GM12865 (cell line): Measurements from ENCODE around the gene HPCAL1.
A peak's percentile ranks its signal among the peaks of the same experiment; 100 is the strongest.

ENCODE experiments used
- DNase-seq: peaks from one replicate; pipeline ENCODE4 v3.0.0; 2010; ENCODE audit warnings: low read depth
- H3K4me3 ChIP-seq: 2 replicates; pipeline ENCODE4 v1.5.1; 2011; ENCODE audit warnings: mild to moderate bottlenecking, low read depth, low read length, control low read depth
- CTCF ChIP-seq: IDR thresholded peaks from 2 replicates; pipeline ENCODE4 v1.5.1; 2011; ENCODE audit warnings: low read length, control low read depth, low read depth, inconsistent platforms; ENCODE audit not compliant: insufficient read depth; ENCODE audit errors: missing control alignments

Gene HPCAL1

GRCh38 chr2:10348891-10349290 is 46.2 kb downstream of the HPCAL1 start:
- no peak overlapping the region for H3K4me3 ChIP-seq
- DNase-seq = no peak
- no peak for TF ChIP-seq CTCF

DNA sequence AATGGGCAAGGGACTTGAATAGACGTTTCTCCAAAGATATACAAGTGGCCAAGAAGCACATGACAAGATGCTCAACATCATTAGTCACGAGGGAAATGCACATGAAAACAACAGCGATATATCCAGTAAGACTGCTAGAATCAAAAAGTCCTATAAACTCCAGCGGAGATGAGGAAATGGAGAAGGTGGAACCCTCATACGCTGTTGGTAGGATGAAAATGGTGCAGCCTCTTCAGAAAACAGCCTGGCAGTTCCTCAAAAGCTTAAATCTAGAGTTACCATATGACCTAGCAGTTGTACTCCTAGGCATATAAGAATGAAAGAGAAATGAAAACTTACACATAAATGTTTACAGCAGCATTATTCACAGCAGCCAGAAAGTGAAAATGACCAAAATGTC is 48.1 kb downstream of the HPCAL1 start:
- no peak for TF ChIP-seq CTCF
- peak; percentile 16 for DNase-seq
- H3K4me3 ChIP-seq = no peak overlapping the region

GRCh38 chr2:10352361-10352760 is 49.7 kb downstream of the HPCAL1 start:
- H3K4me3 ChIP-seq = no peak overlapping the region
- no peak for DNase-seq
- no peak for TF ChIP-seq CTCF

GRCh38 chr2:10352972-10353371 is 50.3 kb downstream of the HPCAL1 start:
- H3K4me3 ChIP-seq = no peak overlapping the region
- TF ChIP-seq CTCF = no peak
- no peak for DNase-seq

- no peak overlapping the region for H3K4me3 ChIP-seq
- no peak for TF ChIP-seq CTCF
- no peak for DNase-seq
These were observed 51.2 kb downstream of the HPCAL1 start for GRCh38 chr2:10353931-10354330.

- DNase-seq = no peak
- H3K4me3 ChIP-seq = no peak overlapping the region
- no peak for TF ChIP-seq CTCF
These were observed 51.7 kb downstream of the HPCAL1 start for GRCh38 chr2:10354399-10354798.
